ENCODE measurements around the gene ACBD4.

DNA sequence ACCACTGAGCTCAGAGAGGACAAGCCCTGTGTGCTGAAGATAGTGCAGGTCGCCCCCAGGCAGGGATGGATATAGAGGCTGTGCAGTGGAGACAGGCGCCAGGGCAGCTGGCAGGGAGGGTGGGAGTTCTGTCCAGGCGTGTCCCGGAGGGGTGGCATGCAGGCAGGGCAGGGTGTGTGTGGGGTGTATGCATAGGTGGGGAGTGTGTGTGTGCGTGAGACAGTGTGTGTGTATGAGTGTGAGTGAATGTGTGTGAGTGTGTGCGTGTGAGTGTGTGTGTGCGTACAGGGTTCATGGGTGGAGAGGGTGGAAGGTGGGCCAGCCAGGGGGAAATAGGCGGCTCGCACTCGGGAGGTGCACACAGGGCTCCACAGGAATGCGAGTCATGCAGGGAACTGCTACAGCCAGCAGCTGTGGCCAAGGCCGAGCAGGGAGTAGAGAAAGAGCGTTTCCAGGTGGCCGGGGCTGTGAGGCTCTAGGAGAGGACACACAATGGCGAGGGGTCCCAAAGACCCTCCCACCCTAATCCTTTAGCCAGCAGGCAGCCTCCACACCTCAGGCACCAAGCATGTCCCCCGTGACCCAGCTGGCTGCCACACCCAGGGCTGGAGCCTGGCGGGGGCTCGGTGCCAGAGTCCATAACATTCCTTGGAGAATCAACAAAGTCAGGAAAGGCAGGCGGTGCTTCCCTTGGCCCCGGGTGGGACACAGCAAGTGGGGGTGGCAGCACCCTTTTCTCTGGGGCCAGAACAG is 7.8 kb upstream of the ACBD4 start:
- TF ChIP-seq CTCF (IDR thresholded peaks at IDR 0.05), result no peak
- TF ChIP-seq POLR2A (IDR thresholded peaks at IDR 0.05), result no peak
